K562 (cell line): ENCODE results near the gene ASPHD1. TPM values are rescaled to one million over a fixed set of nuclear protein-coding genes. Genes with fewer than 3 reads are reported as not detected.
"Not testable (repeated sequence)": the region's sequence is repeated elsewhere in the genome, so short reads cannot be mapped to it uniquely, and the experiment has no call there.

Experiments used
- ATAC-seq: fragments of 200-7000 bp; cut with Tn5 transposase; 3 replicates; pipeline ENCODE4 v1.9.1; 2020; ENCODE audit warnings: moderate library complexity
- BruUV-seq: library from RNA; stranded (reverse); fragments of 400-500 nt; replicated peaks from 2 replicates; lab custom pipeline; 2021; lab: Mats Ljungman, UMichigan
- CTCF ChIA-PET: fragments of 300-600 bp; formaldehyde crosslinking; extraction: SDS; loops from one replicate; lab custom pipeline; 2021; ENCODE audit warnings: low intra/inter-chr PET ratio; lab: Yijun Ruan, JAX
- POLR2A ChIA-PET: fragments of 300-600, 350-650 bp; sonication (Branson Sonifier 250); formaldehyde crosslinking; extraction: SDS; loops from one replicate; lab custom pipeline; 2021; ENCODE audit warnings: antibody characterized with exemption, inconsistent platforms; lab: Yijun Ruan, JAX
- DNase-seq, 4 experiments: peaks; one replicate each; pipeline versions ENCODE4 v3.0.0 to v3.0.0-alpha.2; 2011 to 2018; ENCODE audit warnings: low spot score in 3 of 4, mixed read lengths in 3 of 4; ENCODE audit errors: extremely low read depth in 1 of 4
- FAIRE-seq: peaks from 2 replicates; lab custom pipeline; 2011; peaks lifted over from hg19 to GRCh38; lab: Jason Lieb, UNC
- H2AFZ ChIP-seq: 2 replicates; pipeline ENCODE4 v1.6.0; 2011; ENCODE audit warnings: low read depth, low read length, control low read depth, inconsistent platforms
- H3K27ac ChIP-seq: fragments of 200-600 bp; 3 replicates; pipeline ENCODE4 v1.8.0; 2011; ENCODE audit warnings: low read depth, mild to moderate bottlenecking, control low read depth, inconsistent platforms, low read length, moderate library complexity, mixed read lengths; ENCODE audit errors: extremely low read depth
- H3K27me3 ChIP-seq, 2 experiments: fragments of 300-600 bp in 1 of 2; 2 replicates in 1 of 2; 3 replicates in 1 of 2; pipeline versions ENCODE4 v1.6.0 to v1.8.0; 2011; ENCODE audit warnings: inconsistent platforms in 2 of 2, low read length in 2 of 2, mild to moderate bottlenecking in 1 of 2, mixed read lengths in 1 of 2, moderate library complexity in 1 of 2; ENCODE audit not compliant: control insufficient read depth in 2 of 2, insufficient read depth in 2 of 2
- H3K36me3 ChIP-seq: fragments of 300-600 bp; 3 replicates; pipeline ENCODE4 v1.8.0; 2011; ENCODE audit warnings: mild to moderate bottlenecking, low read length, inconsistent platforms; ENCODE audit not compliant: control insufficient read depth, insufficient read depth
- H3K4me1 ChIP-seq, 2 experiments: fragments of 200-600 bp in 1 of 2; replicated peaks in 1 of 2; 2 replicates in 1 of 2; 3 replicates in 1 of 2; pipeline versions ENCODE4 v1.5.1 to v1.8.0; 2011; ENCODE audit warnings: inconsistent platforms in 2 of 2, low read length in 2 of 2, mild to moderate bottlenecking in 1 of 2, mixed read lengths in 1 of 2, moderate library complexity in 1 of 2; ENCODE audit not compliant: control insufficient read depth in 2 of 2, insufficient read depth in 2 of 2
- H3K4me2 ChIP-seq: 2 replicates; pipeline ENCODE4 v1.6.1; 2011; ENCODE audit warnings: low read length, control low read depth, inconsistent platforms, mixed read lengths; ENCODE audit not compliant: insufficient read depth
- H3K4me3 ChIP-seq: fragments of 200-600 bp; sonication (generic), shearing (Covaris generic); 2 replicates; pipeline ENCODE4 v1.5.1; 2016; ENCODE audit warnings: control low read depth, inconsistent platforms
- H3K79me2 ChIP-seq: fragments of 200-600 bp; 3 replicates; pipeline ENCODE4 v1.8.0; 2011; ENCODE audit warnings: low read length, inconsistent platforms; ENCODE audit not compliant: control insufficient read depth, insufficient read depth
- H3K9ac ChIP-seq, 2 experiments: 2 replicates each; pipeline versions ENCODE4 v1.6.0 to v1.6.1; 2011; ENCODE audit warnings: low read depth in 2 of 2, low read length in 2 of 2, control low read depth in 1 of 2, inconsistent platforms in 1 of 2, mild to moderate bottlenecking in 1 of 2, mixed read lengths in 1 of 2; ENCODE audit not compliant: insufficient read depth in 1 of 2
- H3K9me1 ChIP-seq: one replicate; pipeline ENCODE4 v1.6.0; 2011; ENCODE audit warnings: inconsistent platforms, mild to moderate bottlenecking, low read length, moderate library complexity; ENCODE audit not compliant: control insufficient read depth, insufficient read depth
- H3K9me3 ChIP-seq: replicated peaks from 2 replicates; pipeline ENCODE4 v1.5.1; 2011; ENCODE audit warnings: low read depth, low read length, inconsistent platforms; ENCODE audit not compliant: control insufficient read depth, insufficient read depth
- H4K20me1 ChIP-seq: replicated peaks from 2 replicates; pipeline ENCODE4 v1.6.1; 2011; ENCODE audit warnings: low read length, inconsistent platforms, mixed read lengths; ENCODE audit not compliant: control insufficient read depth, insufficient read depth
- ADNP ChIP-seq: fragments of 200-800 bp; sonication (Bioruptor generic); IDR thresholded peaks from 2 replicates; pipeline ENCODE4 v1.6.1; 2016; ENCODE audit warnings: missing genetic modification characterization, missing compliant biosample characterization
- CXXC5 ChIP-seq: fragments of 250-450 bp; sonication (Bioruptor Pico); IDR thresholded peaks from 2 replicates; pipeline ENCODE4 v1.8.0; 2022; ENCODE audit warnings: inconsistent platforms, mild to moderate bottlenecking, moderate library complexity
- DLX4 ChIP-seq: fragments of 250-450 bp; sonication (Bioruptor Pico); IDR thresholded peaks from 2 replicates; pipeline ENCODE4 v1.6.1; 2021; ENCODE audit warnings: mild to moderate bottlenecking
- HMGXB4 ChIP-seq: sonication (generic); formaldehyde crosslinking; IDR thresholded peaks from 2 replicates; pipeline ENCODE4 v1.8.1; 2023; ENCODE audit warnings: mild to moderate bottlenecking, missing genetic modification reagents
- HNRNPH1 ChIP-seq: fragments of 200-400 bp; formaldehyde crosslinking; optimal IDR thresholded peaks from 2 replicates; pipeline ENCODE3; 2017; ENCODE audit warnings: low read depth, mild to moderate bottlenecking, low read length, moderate library complexity
- L3MBTL2 ChIP-seq: fragments of 450-650 bp; IDR thresholded peaks from 2 replicates; pipeline ENCODE4 v1.6.1; 2016; ENCODE audit warnings: mild to moderate bottlenecking, moderate library complexity
- NFIC ChIP-seq: fragments of 450-650 bp; IDR thresholded peaks from 2 replicates; pipeline ENCODE4 v1.6.1; 2017; ENCODE audit warnings: mild to moderate bottlenecking, inconsistent platforms
- PHTF2 ChIP-seq: fragments of 250-450 bp; sonication (Bioruptor Pico); IDR thresholded peaks from 2 replicates; pipeline ENCODE4 v1.5.0; 2021; ENCODE audit warnings: mild to moderate bottlenecking
- POLR2B ChIP-seq: fragments of 450-650 bp; IDR thresholded peaks from 2 replicates; pipeline ENCODE4 v1.6.1; 2018; ENCODE audit warnings: low read depth; ENCODE audit not compliant: partially characterized antibody
- RBM17 ChIP-seq: fragments of 200-400 bp; formaldehyde crosslinking; IDR thresholded peaks from 2 replicates; pipeline ENCODE4 v1.6.1; 2017; ENCODE audit warnings: low read depth, mild to moderate bottlenecking, low read length, borderline replicate concordance
- ZNF146 ChIP-seq: IDR thresholded peaks from one replicate; pipeline ENCODE4 v1.6.1; 2018; ENCODE audit warnings: missing compliant biosample characterization; ENCODE audit not compliant: unreplicated experiment
- ZNF785 ChIP-seq: fragments of 250-450 bp; sonication (Bioruptor Pico); IDR thresholded peaks from 2 replicates; pipeline ENCODE4 v1.4.0; 2020; ENCODE audit warnings: mild to moderate bottlenecking
- WGBS: fragments of 100-300 bp; shearing (Covaris generic); methylation state at CpG from one replicate; pipeline ENCODE4 v1.1.6; 2016; ENCODE audit warnings: low coverage, mixed read lengths; ENCODE audit not compliant: insufficient coverage; ENCODE audit errors: missing lambda C conversion rate; 5-methylcytosine and 5-hydroxymethylcytosine counted together
- in situ Hi-C: fragments of 300-500 bp; cut with MboI; formaldehyde crosslinking; loops from 4 replicates; pipeline ENCODE4 v1.15.0; 2018; ENCODE audit warnings: inconsistent platforms, mixed read lengths
- intact Hi-C: fragments of 100-400 bp; cut with micrococcal nuclease; formaldehyde crosslinking; loops from 2 replicates; pipeline ENCODE4 v1.14.2; 2022
- polyA plus RNA-seq, 8 experiments: library from polyadenylated mRNA; depleted of rRNA in 4 of 8; stranded (reverse) in 5 of 8; unstranded in 3 of 8; fragments of >200 nt; fragmentation: Nextera tagmentation in 2 of 8; fragmentation: Illumina TruSeq in 1 of 8; extraction: Ambion mirVana in 2 of 8; extraction: Trizol in 1 of 8; gene quantifications; 2 replicates each; pipeline versions ENCODE4 v1.2.1 to v1.2.3, GENCODE V29; 2011 to 2014; ENCODE audit warnings: inconsistent platforms in 1 of 8, missing spikeins in 1 of 8
- total RNA-seq, 7 experiments: library from RNA; depleted of rRNA in 6 of 7; stranded (reverse); fragments of >200 nt in 6 of 7; fragmentation: Illumina TruSeq in 2 of 7; extraction: Trizol in 2 of 7; gene quantifications; 2 replicates each; pipeline versions ENCODE4 v1.2.1 to v1.2.3, GENCODE V29; 2011 to 2021; ENCODE audit warnings: low replicate concordance in 1 of 7

Gene ASPHD1
- total and polyA plus RNA-seq, 9 of the 15 experiments (the other 6 are each of a cell fraction or from before 2014, with no cell fraction given), result 0.03 to 0.70 (median 0.24) TPM; not detected in 5

- in situ Hi-C loops, CTCF ChIA-PET: not testable (repeated sequence)
These were observed 31.5 kb downstream of the ASPHD1 start for GRCh38 chr16:29931750-29932149.

DNA sequence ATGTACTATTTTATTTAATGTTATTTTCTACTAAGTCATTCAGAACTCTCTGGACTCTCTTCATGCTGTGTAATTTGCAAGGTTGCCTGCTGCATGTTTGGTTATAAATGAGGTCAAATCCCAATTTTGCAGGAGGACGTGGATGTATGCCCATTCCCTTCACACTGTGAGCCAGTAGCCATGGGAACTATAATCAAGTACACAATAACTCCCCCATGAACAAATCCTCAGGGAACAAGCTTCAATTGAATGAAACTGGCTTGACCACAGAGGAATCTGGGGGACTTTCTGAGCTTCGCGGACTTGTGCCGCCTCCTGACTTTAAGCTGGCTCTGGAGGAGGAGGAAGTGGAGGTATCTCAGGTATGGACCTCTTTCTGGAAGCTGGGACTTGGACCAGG, 40.4 kb downstream of the ASPHD1 start:
- intact Hi-C loops, result no loop called here
- no peak for DNase-seq
- TF ChIP-seq DLX4 (no peak), HMGXB4 (CRISPR knock-in tag) (no peak), HNRNPH1 (no peak), ZNF785 (CRISPR knock-in tag) (no peak), PHTF2 (no peak), POLR2B (no peak), L3MBTL2 (no peak), CXXC5 (CRISPR knock-in tag) (no peak), ADNP (no peak), RBM17 (no peak)
- TF ChIP-seq, all 486 proteins: peak for 0
- ChIA-PET CTCF (no interaction called here), POLR2A (interaction anchor here (0.6 to 1.5 kb wide), 2 partner anchors 33 to 45 kb away, joined by 4 to 6 read pairs; partner anchors contain the start of gene TAOK2)
- Histone ChIP-seq H3K36me3 (no peaks in the 10 kb centered on the region), H3K9ac (no peak overlapping the region), H4K20me1 (peaks cover 5% of the 10 kb centered on the region; the same call in 1 of the 2 replicates), H3K4me2 (no peak overlapping the region), H3K4me1 (peaks cover 18 to 33% of the 10 kb centered on the region in 2 experiments), H3K79me2 (no peaks in the 10 kb centered on the region), H2AFZ (no peak overlapping the region), H3K4me3 (no peak overlapping the region), H3K9me3 (peaks cover 5% of the 10 kb centered on the region), H3K27me3 (no peaks in the 10 kb centered on the region), H3K27ac (no peak overlapping the region), H3K9me1 (no peaks in the 10 kb centered on the region)
- no peak for ATAC-seq
- 14% methylated on average over 1 of the region's 4 CpGs for WGBS
- FAIRE-seq, result no peak
- in situ Hi-C loops, result no loop called here
- BruUV-seq, result no TSS peak

More at GRCh38 chr16:29931750-29932149, 31.5 kb downstream of the ASPHD1 start:
- ATAC-seq, H3K36me3 ChIP-seq, FAIRE-seq, BruUV-seq, H3K9me1 ChIP-seq, H4K20me1 ChIP-seq, H3K79me2 ChIP-seq, H3K9ac ChIP-seq, POLR2A ChIA-PET, H3K4me1 ChIP-seq, intact Hi-C loops, H3K27me3 ChIP-seq, H3K27ac ChIP-seq, H3K9me3 ChIP-seq, H2AFZ ChIP-seq, H3K4me3 ChIP-seq, H3K4me2 ChIP-seq, DNase-seq: not testable (repeated sequence)
- peak; percentile 70 for TF ChIP-seq NFIC
- TF ChIP-seq ZNF146 (CRISPR knock-in tag), result peak; percentile 42
- 62% methylated on average over 1 of the region's 2 CpGs for WGBS
